H7 (cell line): ENCODE data around the gene ZDHHC19. TPM values are rescaled to one million over a fixed set of nuclear protein-coding genes. Genes with fewer than 3 reads are reported as not detected.

ENCODE experiments used
- DNase-seq: peaks from one replicate; pipeline ENCODE4 v3.0.0; 2012
- H3K27me3 ChIP-seq: 2 replicates; pipeline ENCODE4 v1.6.0; 2011; ENCODE audit warnings: mild to moderate bottlenecking, low read length; ENCODE audit not compliant: control insufficient read depth, insufficient read depth
- H3K36me3 ChIP-seq: replicated peaks from 2 replicates; pipeline ENCODE4 v1.5.1; 2011; ENCODE audit warnings: low read length; ENCODE audit not compliant: control insufficient read depth, insufficient read depth
- H3K4me3 ChIP-seq: 2 replicates; pipeline ENCODE4 v1.5.1; 2011; ENCODE audit warnings: low read depth, mild to moderate bottlenecking, control low read depth, low read length, moderate library complexity; ENCODE audit not compliant: insufficient read depth
- total RNA-seq: library from RNA; depleted of rRNA; stranded (reverse); fragments of >200 nt; shearing (Covaris generic); gene quantifications from 2 replicates; pipeline ENCODE4 v1.2.3, GENCODE V29; 2014; rRNA removed

The ZDHHC19 gene
- total RNA-seq, 1 experiment from 2014 or later: not detected

DNA sequence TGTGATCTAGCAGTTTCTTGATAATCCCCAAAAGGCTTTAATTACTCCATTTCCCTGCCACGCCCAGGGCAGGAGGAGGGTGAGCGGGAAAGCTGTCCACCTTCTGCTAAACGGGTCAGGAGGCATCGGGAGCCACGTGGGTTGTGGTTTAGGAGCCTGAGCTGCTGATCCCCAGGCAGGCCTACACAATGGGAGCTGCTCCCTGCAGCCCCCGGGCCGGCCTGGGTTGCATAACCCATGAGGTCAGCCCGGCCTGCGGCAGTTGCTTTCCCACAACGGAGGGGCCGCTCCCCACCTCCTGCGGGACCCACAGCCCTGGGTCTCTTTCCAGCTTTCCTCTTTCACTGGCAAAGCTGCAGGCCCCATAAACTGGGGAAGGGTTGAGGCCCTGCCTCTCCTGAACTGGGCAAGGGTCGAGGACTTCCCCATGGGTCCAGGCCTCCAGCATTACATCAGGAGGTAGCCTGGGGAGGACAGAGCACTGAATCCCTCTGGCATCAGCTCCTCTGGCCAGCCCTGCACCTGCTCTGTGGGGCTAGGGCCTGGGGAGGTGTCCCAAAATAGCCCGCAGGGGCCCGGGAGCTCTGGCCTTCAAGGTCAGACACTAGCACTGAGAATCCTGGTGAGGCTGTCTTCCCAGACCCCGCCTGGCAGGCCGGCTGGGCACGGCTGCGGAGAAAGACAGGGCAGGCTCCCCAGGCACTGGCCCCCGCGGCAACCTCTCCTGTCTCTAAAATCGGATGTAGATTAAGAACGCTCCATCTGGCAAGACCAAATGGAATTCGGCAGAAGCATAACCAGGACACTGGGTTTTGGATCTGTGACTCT lies 47.3 kb downstream of the ZDHHC19 start:
- H3K27me3 ChIP-seq: no peaks in the 10 kb centered on the region
- H3K36me3 ChIP-seq: no peaks in the 10 kb centered on the region
- H3K4me3 ChIP-seq: no peak overlapping the region
- peak; percentile 53 for DNase-seq

DNA sequence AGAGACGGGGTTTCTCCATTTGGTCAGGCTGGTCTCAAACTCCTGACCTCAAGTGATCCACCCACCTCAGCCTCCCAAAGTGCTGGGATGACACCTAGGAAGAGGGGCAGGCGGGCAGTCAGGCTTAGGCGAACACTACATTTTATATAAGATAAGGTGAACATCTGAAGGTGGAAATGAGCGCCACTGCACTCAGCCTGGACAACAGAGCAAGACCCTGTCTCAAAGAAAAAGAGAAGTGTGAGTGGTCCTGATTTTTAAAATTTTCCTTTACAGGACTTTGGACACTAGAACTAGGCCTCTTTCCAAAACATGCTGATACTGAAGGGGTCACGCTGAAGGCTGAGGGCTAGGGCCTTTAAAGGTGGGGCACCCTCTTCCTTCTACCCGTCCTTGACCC lies 48.0 kb downstream of the ZDHHC19 start:
- Histone ChIP-seq H3K36me3 (no peaks in the 10 kb centered on the region), H3K27me3 (no peaks in the 10 kb centered on the region), H3K4me3 (no peak overlapping the region)
- no peak for DNase-seq

DNA sequence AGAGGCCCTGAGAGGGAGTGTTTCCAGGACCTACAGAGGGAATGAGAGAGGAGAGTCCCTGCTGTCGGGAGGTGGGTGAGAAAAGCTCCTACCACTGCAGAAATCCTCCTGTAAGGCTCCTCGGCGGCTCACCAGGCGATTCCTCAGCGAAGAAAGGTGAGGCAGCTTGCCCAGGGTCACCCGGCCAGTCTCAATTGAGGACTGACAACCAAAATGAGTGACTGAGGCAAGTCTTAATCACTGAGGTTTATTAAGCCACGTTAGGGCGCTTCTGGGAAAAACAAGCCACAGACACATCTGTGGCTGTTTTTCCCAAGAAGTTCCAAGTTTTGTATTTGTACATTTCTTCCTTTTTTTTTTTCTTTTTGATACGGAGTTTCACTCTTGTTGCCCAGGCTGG lies 48.5 kb downstream of the ZDHHC19 start:
- no peak overlapping the region for H3K4me3 ChIP-seq
- no peaks in the 10 kb centered on the region for H3K36me3 ChIP-seq
- no peak for DNase-seq
- no peaks in the 10 kb centered on the region for H3K27me3 ChIP-seq

DNA sequence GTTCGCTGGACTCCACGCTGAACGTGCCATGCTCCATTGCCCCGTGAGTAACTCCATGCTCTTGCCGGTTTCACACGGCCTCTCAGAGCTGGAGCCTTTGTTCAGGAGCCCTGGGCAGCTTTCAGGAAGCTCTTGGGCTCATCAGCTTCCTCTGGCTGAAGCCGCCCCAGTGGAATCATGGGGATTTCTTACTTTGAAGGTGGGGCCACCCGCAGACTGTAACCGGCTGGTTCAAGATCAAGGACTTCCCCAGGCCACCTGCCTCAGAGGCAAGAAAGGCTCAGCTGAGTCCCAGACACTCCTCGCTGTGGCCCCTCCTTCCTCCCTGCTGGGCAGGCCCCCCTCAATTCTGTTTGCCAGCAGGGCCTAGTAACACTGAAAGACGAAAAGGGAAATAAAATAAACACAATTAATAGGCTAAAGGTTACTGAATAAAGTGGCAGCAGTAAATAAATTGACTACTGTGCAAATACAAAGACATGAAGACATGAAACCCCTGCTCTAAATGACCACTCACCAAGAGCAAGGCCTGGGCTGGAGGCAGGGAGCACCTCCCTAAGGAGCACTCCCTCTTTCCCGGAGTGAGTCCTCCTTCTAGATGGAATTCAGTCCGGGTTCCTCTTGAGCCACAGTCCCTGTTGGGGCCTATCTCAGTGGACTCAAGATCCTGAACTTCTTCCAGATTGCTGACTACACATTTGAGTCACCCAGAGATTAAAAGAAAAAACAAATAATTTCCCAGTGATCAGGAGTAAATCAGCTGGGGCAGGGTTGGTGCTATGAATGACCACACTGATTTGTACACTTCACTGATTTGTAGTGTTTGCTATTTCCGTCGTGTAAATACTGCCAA lies 51.0 kb downstream of the ZDHHC19 start:
- Histone ChIP-seq H3K27me3 (no peaks in the 10 kb centered on the region), H3K36me3 (no peaks in the 10 kb centered on the region), H3K4me3 (no peak overlapping the region)
- peak; percentile 74 for DNase-seq

DNA sequence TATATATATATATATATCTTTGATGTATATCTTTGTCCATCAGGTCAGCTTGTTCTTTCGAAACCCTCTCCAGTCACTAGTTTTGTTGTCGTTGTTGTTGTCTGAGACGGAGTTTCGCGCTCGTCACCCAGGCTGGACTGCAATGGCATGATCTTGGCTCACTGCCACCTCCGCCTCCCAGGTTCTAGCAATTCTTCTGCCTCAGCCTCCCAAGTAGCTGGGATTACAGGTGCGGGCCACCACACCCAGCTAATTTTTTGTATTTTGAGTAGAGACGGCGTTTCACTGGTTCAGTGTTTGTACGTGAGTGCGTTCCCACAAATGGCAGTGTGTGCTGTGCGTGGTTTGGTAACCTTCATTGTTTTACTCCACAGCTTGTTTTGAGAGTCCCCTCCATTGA lies 51.7 kb downstream of the ZDHHC19 start:
- Histone ChIP-seq H3K4me3 (no peak overlapping the region), H3K27me3 (no peaks in the 10 kb centered on the region), H3K36me3 (no peaks in the 10 kb centered on the region)
- no peak for DNase-seq

DNA sequence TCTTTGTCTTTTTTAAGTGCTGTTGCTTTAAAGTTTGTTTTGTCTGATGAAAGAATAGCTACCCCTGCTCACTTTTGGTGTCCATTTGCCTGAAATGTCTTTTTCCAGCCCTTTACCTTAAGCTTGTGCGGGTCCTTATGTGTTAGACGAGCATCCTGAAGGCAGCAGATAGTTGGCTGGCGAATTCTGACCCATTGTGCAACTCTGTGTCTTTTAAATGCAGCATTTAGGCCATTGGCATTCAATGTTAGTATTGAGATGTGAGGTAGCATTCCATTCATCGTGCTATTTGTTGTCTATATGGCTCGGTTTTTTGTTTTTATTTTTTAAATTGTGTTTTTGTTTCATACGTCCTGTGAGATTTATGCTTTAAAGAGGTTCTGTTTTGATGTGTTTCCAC lies 55.0 kb downstream of the ZDHHC19 start:
- Histone ChIP-seq H3K27me3 (no peaks in the 10 kb centered on the region), H3K36me3 (no peaks in the 10 kb centered on the region), H3K4me3 (no peak overlapping the region)
- DNase-seq: peak; percentile 33

DNA sequence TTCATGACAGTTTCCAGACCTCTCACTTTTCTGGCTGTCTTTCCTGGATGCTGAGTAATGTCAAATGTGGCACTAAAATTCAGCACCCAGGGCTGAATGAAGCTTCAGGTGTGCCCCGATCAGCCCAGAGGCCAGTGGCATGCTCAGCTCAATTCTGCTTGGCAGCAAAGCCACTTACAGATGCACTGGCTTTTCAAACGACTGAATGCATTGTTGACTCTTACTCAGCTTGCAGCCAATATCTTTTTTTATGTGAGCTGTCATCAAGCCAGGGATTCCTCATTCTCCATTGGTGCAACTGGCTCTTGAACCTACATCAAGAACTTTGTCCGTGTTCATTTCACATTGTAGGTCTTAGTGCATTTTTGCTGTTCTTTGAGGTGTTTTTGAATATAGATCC lies 60.7 kb downstream of the ZDHHC19 start:
- Histone ChIP-seq H3K27me3 (no peaks in the 10 kb centered on the region), H3K4me3 (no peak overlapping the region), H3K36me3 (no peaks in the 10 kb centered on the region)
- DNase-seq: no peak

DNA sequence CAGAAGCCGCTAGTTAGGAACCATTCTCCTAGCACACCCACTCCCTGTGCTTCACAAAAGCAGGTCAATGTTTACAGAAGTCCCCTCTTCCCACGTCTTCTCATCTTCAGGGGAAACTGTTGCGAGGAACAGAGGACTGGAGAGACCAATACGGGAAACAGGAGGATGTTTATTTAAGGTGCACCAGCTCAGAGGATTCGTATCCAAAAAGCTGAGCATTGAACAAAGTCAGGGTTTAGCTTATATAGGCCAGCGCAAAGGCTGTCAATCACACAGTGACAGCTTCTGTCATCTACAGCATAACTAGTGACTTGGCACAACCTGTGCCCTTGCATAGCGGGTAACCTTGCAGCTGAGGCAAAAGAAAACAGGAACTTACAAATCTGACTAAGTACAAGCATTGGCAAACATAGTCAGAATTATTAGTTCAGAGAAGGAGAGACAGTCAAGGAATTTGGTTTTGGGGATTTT lies 61.3 kb downstream of the ZDHHC19 start:
- no peaks in the 10 kb centered on the region for H3K27me3 ChIP-seq
- no peaks in the 10 kb centered on the region for H3K36me3 ChIP-seq
- DNase-seq: no peak
- H3K4me3 ChIP-seq: no peak overlapping the region

DNA sequence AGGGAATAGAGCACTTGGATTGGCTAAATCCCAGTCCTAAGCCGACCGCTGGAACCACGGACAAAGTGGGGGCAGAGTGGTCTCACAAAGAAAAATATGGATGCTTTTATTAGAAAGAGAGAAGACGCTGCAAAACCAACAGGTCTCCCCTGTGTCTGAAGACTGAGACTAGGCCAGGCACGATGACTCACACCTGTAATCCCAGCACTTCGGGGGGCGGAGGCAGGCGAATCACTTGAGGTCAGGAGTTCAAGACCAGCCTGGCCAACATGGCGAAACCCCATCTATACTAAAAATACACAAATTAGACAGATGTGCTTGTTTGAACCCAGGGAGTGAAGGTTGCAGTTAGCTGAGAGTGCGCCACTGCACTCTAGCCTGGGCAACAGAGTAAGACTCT lies 61.8 kb downstream of the ZDHHC19 start:
- no peak overlapping the region for H3K4me3 ChIP-seq
- no peak for DNase-seq
- no peaks in the 10 kb centered on the region for H3K27me3 ChIP-seq
- H3K36me3 ChIP-seq: no peaks in the 10 kb centered on the region

Other genes with a start within 250 kb of the ZDHHC19 start
- 70.5 and 80.6 TPM in 2 replicates for gene TFRC, start 129.3 kb downstream of the ZDHHC19 start, total RNA-seq
- 0.24 and 0.30 TPM in 2 replicates for gene SLC51A, start 5.1 kb upstream of the ZDHHC19 start, total RNA-seq
- gene PCYT1A, start 76.3 kb upstream of the ZDHHC19 start, total RNA-seq: 23.9 and 38.0 TPM in 2 replicates
- 5.8 and 11.3 TPM in 2 replicates for gene DYNLT2B, start 106.8 kb upstream of the ZDHHC19 start, total RNA-seq
- not detected in 2 replicates for gene TM4SF19, start 127.0 kb upstream of the ZDHHC19 start, total RNA-seq
- 14.4 and 23.2 TPM in 2 replicates for gene UBXN7, start 221.0 kb upstream of the ZDHHC19 start, total RNA-seq